CD4-positive, alpha-beta memory T cell (primary cell): ENCODE results near the gene BTBD18. TPM values are rescaled to one million over a fixed set of nuclear protein-coding genes. Genes with fewer than 3 reads are reported as not detected.

ENCODE experiments used
- CTCF ChIA-PET: fragments of 350-600 bp; sonication (Branson Sonifier 250); formaldehyde crosslinking; loops from one replicate; lab custom pipeline; 2021; ENCODE audit warnings: inconsistent platforms; ENCODE audit not compliant: partially characterized antibody; lab: Charles Lee
- POLR2A ChIA-PET: fragments of 350-600 bp; sonication (Branson Sonifier 250); formaldehyde crosslinking; loops from one replicate; lab custom pipeline; 2021; ENCODE audit not compliant: partially characterized antibody; lab: Charles Lee
- DNase-seq, 5 donors: peaks; one replicate each; pipeline versions ENCODE4 v3.0.0 to v3.0.0-alpha.2; 2020 to 2022; ENCODE audit warnings: mixed read lengths in 1 of 5
- H3K27ac ChIP-seq: one replicate; pipeline ENCODE4 v1.7.0; 2013; ENCODE audit warnings: low read depth, low read length
- H3K27me3 ChIP-seq: 2 replicates; pipeline ENCODE4 v1.7.0; 2013; ENCODE audit warnings: mild to moderate bottlenecking, low read length, moderate library complexity; ENCODE audit not compliant: insufficient read depth
- H3K36me3 ChIP-seq: 2 replicates; pipeline ENCODE4 v1.7.0; 2013; ENCODE audit warnings: mild to moderate bottlenecking, low read length, moderate library complexity; ENCODE audit not compliant: insufficient read depth
- H3K4me1 ChIP-seq: 2 replicates; pipeline ENCODE4 v1.7.0; 2013; ENCODE audit warnings: mild to moderate bottlenecking, low read length, moderate library complexity; ENCODE audit not compliant: insufficient read depth
- H3K4me3 ChIP-seq, 2 donors: one replicate each; pipeline ENCODE4 v1.7.0; 2013; ENCODE audit warnings: low read length in 2 of 2, mild to moderate bottlenecking in 1 of 2
- H3K9me3 ChIP-seq, 2 donors: one replicate each; pipeline ENCODE4 v1.7.0; 2013; ENCODE audit warnings: low read length in 2 of 2, control low read depth in 1 of 2; ENCODE audit not compliant: control insufficient read depth in 1 of 2
- H3K27ac Mint-ChIP-seq, 7 donors: one replicate each; pipeline ENCODE4 v1.8.0; 2020 to 2021; ENCODE audit warnings: mixed read lengths in 7 of 7, mild to moderate bottlenecking in 6 of 7, inconsistent platforms in 3 of 7, moderate library complexity in 3 of 7
- H3K27me3 Mint-ChIP-seq, 2 donors: one replicate each; pipeline ENCODE4 v1.8.0; 2020 to 2021; ENCODE audit warnings: mixed read lengths in 2 of 2
- H3K36me3 Mint-ChIP-seq, 2 donors: one replicate each; pipeline ENCODE4 v1.8.0; 2020 to 2021; ENCODE audit warnings: mixed read lengths in 2 of 2, inconsistent platforms in 1 of 2, mild to moderate bottlenecking in 1 of 2
- H3K4me1 Mint-ChIP-seq, 4 donors: one replicate each; pipeline ENCODE4 v1.8.0; 2020 to 2021; ENCODE audit warnings: mixed read lengths in 4 of 4, mild to moderate bottlenecking in 1 of 4
- H3K4me3 Mint-ChIP-seq, 8 donors: one replicate each; pipeline ENCODE4 v1.8.0; 2020 to 2021; ENCODE audit warnings: mixed read lengths in 8 of 8, mild to moderate bottlenecking in 7 of 8, moderate library complexity in 6 of 8, inconsistent platforms in 3 of 8
- H3K9me3 Mint-ChIP-seq, 8 donors: one replicate each; pipeline ENCODE4 v1.8.0; 2020 to 2021; ENCODE audit warnings: mixed read lengths in 8 of 8, mild to moderate bottlenecking in 5 of 8, inconsistent platforms in 3 of 8, moderate library complexity in 1 of 8
- intact Hi-C: fragments of 100-400 bp; cut with micrococcal nuclease; formaldehyde crosslinking; loops from one replicate; pipeline ENCODE4 v1.15.1; 2023
- polyA plus RNA-seq, 2 donors: library from polyadenylated mRNA; unstranded; fragments of 300-500 nt; fragmentation: Illumina TruSeq; gene quantifications; one replicate each; pipeline ENCODE4 v1.2.3, GENCODE V29; 2021
- total RNA-seq, 2 experiments: library from RNA; stranded (reverse); gene quantifications; one replicate each; pipeline ENCODE4 v1.2.3, GENCODE V29; 2021

Gene BTBD18
- total and polyA plus RNA-seq, 4 experiments from 2014 or later: 0.34 to 0.44 TPM; not detected in 2

DNA sequence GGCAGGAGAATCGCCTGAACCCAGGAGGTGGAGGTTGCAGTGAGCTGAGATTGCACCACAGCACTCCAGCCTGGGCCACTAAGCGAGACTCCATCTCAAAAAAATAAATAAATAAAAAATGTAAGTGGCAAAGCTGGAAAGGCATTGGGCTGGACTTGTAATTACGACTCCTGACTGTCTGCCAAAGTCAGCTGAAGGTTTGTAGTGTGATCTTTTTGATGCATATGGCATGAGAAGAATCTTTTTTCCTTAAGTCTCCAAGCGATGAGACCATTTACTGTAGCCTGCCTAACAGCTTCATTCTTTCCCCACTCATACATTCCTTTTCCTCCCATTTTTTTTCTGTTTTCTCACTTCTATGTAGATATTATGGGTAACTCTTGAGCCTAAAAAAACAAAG lies 34.8 kb upstream of the BTBD18 start:
- no peaks in the 10 kb centered on the region for H3K9me3 Mint-ChIP-seq
- H3K4me1 Mint-ChIP-seq: peaks cover 2 to 7% (median 6%) of the 10 kb centered on the region in 4 donors
- ChIA-PET POLR2A (no interaction called here), CTCF (no interaction called here)
- no peak for DNase-seq
- H3K27ac Mint-ChIP-seq: peak overlapping the region in 1 of 7 donors; percentile 48
- H3K27ac ChIP-seq: no peak overlapping the region
- H3K4me3 ChIP-seq: no peak overlapping the region
- no peak overlapping the region for H3K4me3 Mint-ChIP-seq
- intact Hi-C loops: no loop called here
- H3K27me3 ChIP-seq: no peaks in the 10 kb centered on the region
- H3K4me1 ChIP-seq: peaks cover 6% of the 10 kb centered on the region
- no peaks in the 10 kb centered on the region for H3K27me3 Mint-ChIP-seq
- H3K36me3 Mint-ChIP-seq: no peaks in the 10 kb centered on the region
- no peaks in the 10 kb centered on the region for H3K36me3 ChIP-seq
- no peaks in the 10 kb centered on the region for H3K9me3 ChIP-seq

DNA sequence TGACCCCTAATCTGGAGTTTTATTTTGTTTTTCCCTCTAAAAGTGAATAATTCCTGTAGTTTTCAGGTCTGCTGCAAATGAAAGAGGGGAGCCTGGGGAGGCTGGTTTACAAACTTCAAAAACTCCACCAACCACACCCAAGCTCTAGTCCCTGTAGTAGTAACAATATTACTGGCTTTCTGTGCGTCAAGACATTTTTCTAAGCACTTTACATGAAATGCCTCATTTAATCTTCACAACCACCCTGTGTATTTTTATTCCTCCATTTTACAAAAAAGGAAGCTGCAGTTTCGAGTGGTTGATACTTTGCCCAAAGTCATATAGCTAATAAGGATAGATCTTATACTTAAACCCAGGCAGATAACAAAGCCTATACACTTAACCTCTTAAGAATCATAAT lies 33.5 kb upstream of the BTBD18 start:
- Mint-ChIP-seq H3K4me3 (no peak overlapping the region), H3K36me3 (no peaks in the 10 kb centered on the region)

DNA sequence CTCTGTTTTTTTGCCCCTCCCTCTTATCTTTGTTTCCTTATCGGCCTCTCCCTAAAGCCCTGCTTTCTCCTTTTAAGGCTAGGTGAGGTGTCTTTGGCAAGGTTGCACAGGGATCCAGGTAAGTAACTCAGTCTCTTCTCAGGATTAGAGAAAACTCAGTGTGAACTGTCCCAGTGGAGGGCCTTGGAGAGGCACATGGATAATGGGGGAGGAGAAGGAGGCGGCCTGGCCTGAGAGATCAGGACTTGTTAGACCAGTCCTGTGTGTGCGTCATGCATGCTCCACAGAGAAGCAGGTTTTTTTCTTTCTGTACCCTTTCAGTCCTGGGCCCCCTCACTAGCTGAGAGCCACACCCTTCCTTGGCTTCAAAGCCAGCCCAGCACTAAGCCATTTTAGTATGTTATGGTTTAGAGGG lies 29.9 kb upstream of the BTBD18 start:
- POLR2A ChIA-PET: no interaction called here
- CTCF ChIA-PET: interaction anchor here (1.4 kb wide), 1 partner anchor 19 kb away, joined by 8 read pairs; no protein-coding TSS in a partner anchor
- H3K27ac Mint-ChIP-seq: no peak overlapping the region

More for the DNA sequence above, 33.5 kb upstream of the BTBD18 start:
- Histone ChIP-seq H3K27me3 (no peaks in the 10 kb centered on the region), H3K4me1 (no peaks in the 10 kb centered on the region), H3K36me3 (no peaks in the 10 kb centered on the region), H3K9me3 (no peaks in the 10 kb centered on the region), H3K4me3 (no peak overlapping the region), H3K27ac (no peak overlapping the region)
- ChIA-PET POLR2A (no interaction called here), CTCF (interaction anchor here (1.2 to 1.8 kb wide), 2 partner anchors 15 to 34 kb away, joined by 3 to 5 read pairs; partner anchors contain the start of gene BTBD18)
- DNase-seq: no peak
- intact Hi-C loops: no loop called here
- no peaks in the 10 kb centered on the region for H3K27me3 Mint-ChIP-seq
- no peaks in the 10 kb centered on the region for H3K9me3 Mint-ChIP-seq
- H3K27ac Mint-ChIP-seq: no peak overlapping the region
- peaks cover 0 to 2% (median under 1%) of the 10 kb centered on the region in 4 donors for H3K4me1 Mint-ChIP-seq

DNA sequence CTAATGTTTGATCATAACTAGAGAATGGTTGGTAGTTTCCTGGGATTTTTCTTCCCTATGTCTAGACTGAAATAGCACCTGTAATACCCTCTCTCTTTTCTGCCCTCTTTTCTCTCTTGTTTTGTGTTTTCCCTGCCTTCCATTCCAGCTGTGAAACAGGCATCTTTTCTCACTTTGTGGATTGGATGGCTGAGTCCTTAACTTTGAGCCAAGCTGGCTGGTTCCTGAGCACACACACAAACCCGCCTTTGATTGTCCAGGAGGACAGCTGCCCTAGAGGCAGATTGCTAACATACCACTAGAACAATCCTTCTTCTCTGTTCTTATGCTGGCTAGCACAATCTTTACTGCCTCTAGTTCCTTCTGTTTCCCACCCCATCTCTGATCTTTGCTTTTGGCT lies 27.7 kb upstream of the BTBD18 start:
- H3K4me1 ChIP-seq: no peaks in the 10 kb centered on the region
- POLR2A ChIA-PET: interaction anchor here (1.2 kb wide), 1 partner anchor 37 kb away, joined by 3 read pairs; the partner anchor contains the start of gene SELENOH

More for the DNA sequence above, 29.9 kb upstream of the BTBD18 start:
- H3K4me1 ChIP-seq: no peaks in the 10 kb centered on the region
- H3K9me3 Mint-ChIP-seq: no peaks in the 10 kb centered on the region
- H3K9me3 ChIP-seq: no peaks in the 10 kb centered on the region
- peaks cover 0 to 3% of the 10 kb centered on the region in 2 donors for H3K36me3 Mint-ChIP-seq
- no peak overlapping the region for H3K4me3 Mint-ChIP-seq
- no peaks in the 10 kb centered on the region for H3K27me3 Mint-ChIP-seq
- no peak for DNase-seq
- H3K27ac ChIP-seq: no peak overlapping the region
- no peaks in the 10 kb centered on the region for H3K36me3 ChIP-seq
- no peaks in the 10 kb centered on the region for H3K27me3 ChIP-seq
- H3K4me1 Mint-ChIP-seq: peaks cover 0 to 6% (median under 1%) of the 10 kb centered on the region in 4 donors
- no peak overlapping the region for H3K4me3 ChIP-seq
- intact Hi-C loops: no loop called here

DNA sequence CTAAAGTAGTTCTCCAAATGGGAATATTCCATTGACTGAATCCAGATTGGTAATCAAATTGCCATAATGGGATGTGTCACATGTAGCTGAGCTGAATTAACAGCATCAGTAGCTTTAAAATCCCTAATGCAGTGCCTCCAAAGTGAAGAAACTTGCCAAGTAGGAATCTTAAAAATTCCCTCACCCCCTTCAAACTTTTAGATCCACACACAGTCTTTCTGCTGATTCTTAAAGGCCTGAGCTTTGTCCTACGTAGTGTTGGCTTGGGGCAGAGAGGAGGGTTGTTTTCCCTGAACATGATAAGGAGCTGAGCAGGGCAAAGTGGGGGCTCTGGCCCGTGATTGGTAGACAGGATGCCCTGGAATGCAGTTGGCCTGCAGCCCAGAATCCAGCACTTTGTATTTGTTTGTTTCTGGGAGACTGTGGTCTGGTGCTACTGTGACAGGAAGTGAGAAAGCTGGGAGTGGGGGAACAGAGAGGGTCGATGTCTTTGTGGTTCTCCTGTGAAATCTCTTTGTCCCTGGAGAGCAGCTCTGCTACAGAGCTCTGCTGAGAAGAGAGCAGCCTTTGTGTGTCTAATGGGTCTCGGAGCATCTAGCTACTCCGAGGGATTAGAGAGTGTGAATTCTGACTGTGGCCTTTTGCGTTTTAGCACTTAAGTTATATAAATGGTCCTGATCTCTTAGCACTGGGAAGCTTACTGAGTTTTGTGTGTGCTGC lies 26.9 kb upstream of the BTBD18 start:
- DNase-seq: no peak
- Histone ChIP-seq H3K4me3 (no peak overlapping the region), H3K4me1 (no peaks in the 10 kb centered on the region), H3K27me3 (no peaks in the 10 kb centered on the region), H3K9me3 (no peaks in the 10 kb centered on the region), H3K27ac (no peak overlapping the region), H3K36me3 (no peaks in the 10 kb centered on the region)
- ChIA-PET POLR2A (interaction anchor here (0.8 to 1.2 kb wide), 2 partner anchors 22 to 37 kb away, joined by 3 read pairs; partner anchors contain the start of gene SELENOH), CTCF (no interaction called here)
- H3K27me3 Mint-ChIP-seq: no peaks in the 10 kb centered on the region
- intact Hi-C loops: no loop called here
- H3K9me3 Mint-ChIP-seq: no peaks in the 10 kb centered on the region
- peaks cover 0 to 14% (median 4%) of the 10 kb centered on the region in 4 donors for H3K4me1 Mint-ChIP-seq
- H3K4me3 Mint-ChIP-seq: no peak overlapping the region
- peak overlapping the region in 1 of 7 donors; percentile 19 for H3K27ac Mint-ChIP-seq
- peaks cover 0 to 5% of the 10 kb centered on the region in 2 donors for H3K36me3 Mint-ChIP-seq

More for the DNA sequence above, 27.7 kb upstream of the BTBD18 start:
- Histone ChIP-seq H3K36me3 (no peaks in the 10 kb centered on the region), H3K4me3 (no peak overlapping the region), H3K9me3 (no peaks in the 10 kb centered on the region), H3K27me3 (no peaks in the 10 kb centered on the region), H3K27ac (no peak overlapping the region)
- Mint-ChIP-seq H3K4me3 (no peak overlapping the region), H3K36me3 (peaks cover 0 to 5% of the 10 kb centered on the region in 2 donors), H3K27ac (peak overlapping the region in 1 of 7 donors; percentile 23), H3K9me3 (no peaks in the 10 kb centered on the region), H3K4me1 (peaks cover 0 to 14% (median 4%) of the 10 kb centered on the region in 4 donors), H3K27me3 (no peaks in the 10 kb centered on the region)
- DNase-seq: no peak
- CTCF ChIA-PET: interaction anchor here (0.6 to 1.8 kb wide), 2 partner anchors 18 to 21 kb away, joined by 3 to 4 read pairs; partner anchors contain the start of gene CTNND1
- intact Hi-C loops: no loop called here

DNA sequence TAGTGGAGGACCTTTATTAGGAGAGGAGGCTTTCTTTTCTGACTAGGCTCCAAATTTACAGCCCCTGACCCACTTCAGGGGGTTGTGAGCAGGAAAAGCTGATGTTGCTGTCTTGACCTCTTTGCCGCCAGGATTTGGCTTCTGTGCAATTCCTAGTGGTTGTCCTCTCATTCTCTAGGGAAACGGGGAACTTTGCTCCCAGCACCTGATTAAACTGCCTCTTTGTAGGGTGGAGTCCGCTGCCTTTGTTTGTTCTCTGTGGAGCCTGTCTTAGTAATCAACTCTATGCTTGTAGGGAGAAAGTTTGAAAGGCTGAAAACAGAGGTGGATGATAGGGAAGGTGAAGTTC lies 26.3 kb upstream of the BTBD18 start:
- Mint-ChIP-seq H3K36me3 (peaks cover 0 to 5% of the 10 kb centered on the region in 2 donors), H3K27ac (no peak overlapping the region), H3K27me3 (no peaks in the 10 kb centered on the region), H3K9me3 (no peaks in the 10 kb centered on the region), H3K4me3 (no peak overlapping the region), H3K4me1 (peaks cover 0 to 14% (median 4%) of the 10 kb centered on the region in 4 donors)
- Histone ChIP-seq H3K9me3 (no peaks in the 10 kb centered on the region), H3K27ac (no peak overlapping the region), H3K4me1 (no peaks in the 10 kb centered on the region), H3K4me3 (no peak overlapping the region), H3K27me3 (no peaks in the 10 kb centered on the region), H3K36me3 (no peaks in the 10 kb centered on the region)
- intact Hi-C loops: no loop called here
- CTCF ChIA-PET: no interaction called here
- POLR2A ChIA-PET: interaction anchor here (0.8 kb wide), 1 partner anchor 22 kb away, joined by 3 read pairs; no protein-coding TSS in a partner anchor
- DNase-seq: no peak

DNA sequence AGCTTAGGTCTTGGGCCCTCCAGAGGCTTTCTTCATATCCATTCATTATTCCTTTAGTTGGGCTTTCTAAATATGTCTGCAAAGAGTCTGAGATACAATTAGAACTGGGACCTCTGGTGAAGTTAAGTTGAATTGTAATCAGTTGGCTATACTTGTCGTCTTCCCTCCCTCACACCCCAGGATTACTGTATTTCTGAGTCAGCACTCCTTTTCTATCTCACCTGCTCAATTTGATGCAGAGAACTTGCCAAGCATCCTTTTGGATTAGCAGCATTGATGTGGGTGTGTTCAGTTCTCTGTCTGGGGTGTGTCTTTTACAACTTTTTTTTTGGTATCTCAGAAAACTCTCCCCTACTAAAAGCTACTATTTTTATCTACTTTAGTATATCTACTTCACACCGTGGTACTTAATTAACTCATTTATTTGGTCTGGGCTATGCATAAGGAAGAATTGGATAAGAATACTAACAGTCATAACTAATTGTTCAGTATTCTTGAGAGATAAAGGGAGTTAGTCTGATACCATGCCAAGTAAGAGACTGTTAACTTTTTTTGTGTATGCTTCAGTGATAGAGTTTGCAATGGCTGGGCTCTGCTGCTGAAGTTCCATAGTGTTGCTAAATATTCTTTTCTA lies 25.1 kb upstream of the BTBD18 start:
- no peaks in the 10 kb centered on the region for H3K36me3 ChIP-seq
- no peak for DNase-seq
- intact Hi-C loops: no loop called here
- Mint-ChIP-seq H3K27ac (no peak overlapping the region), H3K9me3 (no peaks in the 10 kb centered on the region), H3K27me3 (no peaks in the 10 kb centered on the region), H3K4me3 (no peak overlapping the region), H3K4me1 (peaks cover 0 to 14% (median 4%) of the 10 kb centered on the region in 4 donors), H3K36me3 (peaks cover 0 to 5% of the 10 kb centered on the region in 2 donors)
- H3K27ac ChIP-seq: no peak overlapping the region
- no peaks in the 10 kb centered on the region for H3K4me1 ChIP-seq
- no peaks in the 10 kb centered on the region for H3K9me3 ChIP-seq
- no peak overlapping the region for H3K4me3 ChIP-seq
- POLR2A ChIA-PET: no interaction called here
- CTCF ChIA-PET: interaction anchor here (0.9 to 1.2 kb wide), 2 partner anchors 24 to 283 kb away, joined by 3 to 4 read pairs; no protein-coding TSS in a partner anchor
- H3K27me3 ChIP-seq: no peaks in the 10 kb centered on the region
